HG03439 (cell line): ENCODE measurements around the gene UBXN11.
A peak's percentile ranks its signal among the peaks of the same experiment; 100 is the strongest.

Experiments
- ATAC-seq: cut with Tn5 transposase; IDR thresholded peaks from one replicate; pipeline ENCODE4 v1.9.1; 2021; ENCODE audit warnings: mild to moderate bottlenecking, moderate library complexity; ENCODE audit not compliant: unreplicated experiment

The UBXN11 gene

GRCh38 chr1:26274801-26275425, 31.5 kb downstream of the UBXN11 start:
- ATAC-seq, result no peak

GRCh38 chr1:26269198-26269550, 37.3 kb downstream of the UBXN11 start:
- ATAC-seq, result no peak

- ATAC-seq, result no peak
Measured at GRCh38 chr1:26268290-26269197, 37.9 kb downstream of the UBXN11 start.

GRCh38 chr1:26265405-26265804, 41.0 kb downstream of the UBXN11 start:
- ATAC-seq, result no peak

- no peak for ATAC-seq
Measured at GRCh38 chr1:26263212-26263611, 43.2 kb downstream of the UBXN11 start.

GRCh38 chr1:26259578-26259977, 46.9 kb downstream of the UBXN11 start:
- ATAC-seq, result no peak

- no peak for ATAC-seq
Measured at GRCh38 chr1:26259005-26259404, 47.4 kb downstream of the UBXN11 start.

- no peak for ATAC-seq
Measured at GRCh38 chr1:26257222-26257621, 49.2 kb downstream of the UBXN11 start.

GRCh38 chr1:26254404-26254803, 52.0 kb downstream of the UBXN11 start:
- no peak for ATAC-seq

- ATAC-seq, result no peak
Measured at GRCh38 chr1:26252718-26253117, 53.7 kb downstream of the UBXN11 start.

- ATAC-seq, result no peak
Measured at GRCh38 chr1:26239936-26240335, 66.5 kb downstream of the UBXN11 start.

GRCh38 chr1:26237230-26237966, 69.0 kb downstream of the UBXN11 start:
- no peak for ATAC-seq

GRCh38 chr1:26234644-26235370, 71.6 kb downstream of the UBXN11 start:
- no peak for ATAC-seq

GRCh38 chr1:26233903-26234643, 72.4 kb downstream of the UBXN11 start, which contains the start of gene CEP85:
Gene CEP85, plus strand, starts transcription at chr1:26234200. Its CDS starts 5,584 bp downstream, at chr1:26239784.
- ATAC-seq, result peak; percentile 92
